Tibial nerve (tissue), 4 donors: ENCODE results near the gene ZNF254. TPM values are rescaled to one million over a fixed set of nuclear protein-coding genes. Genes with fewer than 3 reads are reported as not detected.
"Not testable (repeated sequence)": the region's sequence is repeated elsewhere in the genome, so short reads cannot be mapped to it uniquely, and the experiment has no call there.

ENCODE experiments used
- DNase-seq, 2 donors: peaks; one replicate each; pipeline ENCODE4 v3.0.0-alpha.2; 2019; ENCODE audit warnings: low spot score in 2 of 2
- H3K27ac ChIP-seq, 4 donors: fragments of 200-600 bp; sonication (generic) in 3 of 4; one replicate each; pipeline ENCODE4 v1.5.1; 2017 to 2019; ENCODE audit warnings: mild to moderate bottlenecking in 1 of 4
- H3K27me3 ChIP-seq, 2 donors: fragments of 200-600 bp; sonication (generic) in 1 of 2; one replicate each; pipeline versions ENCODE4 v1.5.1 to v1.6.0; 2017 to 2019
- H3K36me3 ChIP-seq, 3 donors: fragments of 200-600 bp; sonication (generic); one replicate each; pipeline ENCODE4 v1.5.1; 2018 to 2019
- H3K4me1 ChIP-seq, 4 donors: fragments of 200-600 bp; sonication (generic) in 3 of 4; one replicate each; pipeline ENCODE4 v1.5.1; 2017 to 2019
- H3K4me3 ChIP-seq, 4 donors: fragments of 200-600 bp; sonication (generic) in 3 of 4; one replicate each; pipeline ENCODE4 v1.5.1; 2017 to 2019; ENCODE audit warnings: mild to moderate bottlenecking in 1 of 4, moderate library complexity in 1 of 4
- H3K9me3 ChIP-seq, 4 donors: fragments of 200-600 bp; sonication (generic) in 3 of 4; one replicate each; pipeline ENCODE4 v1.5.1; 2017 to 2019
- CTCF ChIP-seq, 5 experiments: fragments of 200-600 bp in 3 of 5; fragments of 450-650 bp in 2 of 5; sonication (generic) in 3 of 5; IDR thresholded peaks; one replicate each; pipeline ENCODE4 v1.5.1; 2016 to 2019; ENCODE audit warnings: antibody characterized with exemption in 5 of 5, mild to moderate bottlenecking in 3 of 5, moderate library complexity in 2 of 5
- EP300 ChIP-seq, 2 donors: sonication (generic); formaldehyde crosslinking; IDR thresholded peaks; one replicate each; pipeline ENCODE4 v1.6.1; 2017; ENCODE audit warnings: antibody characterized with exemption in 2 of 2, mild to moderate bottlenecking in 1 of 2
- POLR2A ChIP-seq, 2 donors: fragments of 450-650 bp; IDR thresholded peaks; one replicate each; pipeline ENCODE4 v1.6.1; 2017; ENCODE audit warnings: antibody characterized with exemption in 2 of 2, mild to moderate bottlenecking in 2 of 2, moderate library complexity in 2 of 2
- WGBS, 2 donors: methylation state at CpG; one replicate each; pipeline ENCODE4 v1.1.5; 2018; 5-methylcytosine and 5-hydroxymethylcytosine counted together
- total RNA-seq, 4 donors: library from RNA; depleted of rRNA; stranded (reverse); fragments of >200 nt; gene quantifications; one replicate each; pipeline ENCODE4 v1.1.0, GENCODE V29; 2016

ZNF254 gene
- total RNA-seq, 4 donors from 2014 or later, result 15.6 to 21.9 (median 18.4) TPM

GRCh38 chr19:24071078-24071477 is 15.9 kb upstream of the ZNF254 start:
- no peak for TF ChIP-seq EP300 (IDR thresholded peaks at IDR 0.05)
- no peak for TF ChIP-seq POLR2A (IDR thresholded peaks at IDR 0.05)
- no peak for TF ChIP-seq CTCF (IDR thresholded peaks at IDR 0.05)
- no peaks in the 10 kb centered on the region for H3K4me1 ChIP-seq
- peaks cover 0 to 67% (median 7%) of the 10 kb centered on the region in 3 donors for H3K36me3 ChIP-seq
- WGBS, 2 donors, result 91 to 98% methylated on average over 2 of the region's 2 CpGs
- no peaks in the 10 kb centered on the region for H3K9me3 ChIP-seq
- H3K27ac ChIP-seq, result no peak overlapping the region
- no peak for DNase-seq
- no peaks in the 10 kb centered on the region for H3K27me3 ChIP-seq
- no peak overlapping the region for H3K4me3 ChIP-seq

- TF ChIP-seq EP300 (IDR thresholded peaks at IDR 0.05) (no peak), POLR2A (IDR thresholded peaks at IDR 0.05) (no peak), CTCF (IDR thresholded peaks at IDR 0.05) (no peak)
- Histone ChIP-seq H3K4me1 (no peaks in the 10 kb centered on the region), H3K27ac (no peak overlapping the region), H3K9me3 (no peaks in the 10 kb centered on the region), H3K27me3 (no peaks in the 10 kb centered on the region), H3K36me3 (peaks cover 0 to 53% (median 4%) of the 10 kb centered on the region in 3 donors), H3K4me3 (no peak overlapping the region)
- no peak for DNase-seq
Observed at GRCh38 chr19:24072720-24073119, 14.3 kb upstream of the ZNF254 start.

GRCh38 chr19:24073807-24074206 is 13.2 kb upstream of the ZNF254 start:
- Histone ChIP-seq H3K9me3 (no peaks in the 10 kb centered on the region), H3K4me3 (no peak overlapping the region), H3K4me1 (no peaks in the 10 kb centered on the region), H3K27ac (no peak overlapping the region), H3K27me3 (no peaks in the 10 kb centered on the region), H3K36me3 (peaks cover 0 to 42% (median 0%) of the 10 kb centered on the region in 3 donors)
- no peak for DNase-seq
- no peak for TF ChIP-seq POLR2A (IDR thresholded peaks at IDR 0.05)
- no peak for TF ChIP-seq CTCF (IDR thresholded peaks at IDR 0.05)
- TF ChIP-seq EP300 (IDR thresholded peaks at IDR 0.05), result no peak

- Histone ChIP-seq H3K4me3 (no peak overlapping the region), H3K9me3 (no peaks in the 10 kb centered on the region), H3K27ac (no peak overlapping the region), H3K27me3 (no peaks in the 10 kb centered on the region), H3K36me3 (peaks cover 0 to 42% (median 0%) of the 10 kb centered on the region in 3 donors), H3K4me1 (no peaks in the 10 kb centered on the region)
- DNase-seq, result no peak
- WGBS, 2 donors, result 67 to 95% methylated on average over 1 of the region's 1 CpG
- TF ChIP-seq EP300 (IDR thresholded peaks at IDR 0.05) (no peak), CTCF (IDR thresholded peaks at IDR 0.05) (no peak), POLR2A (IDR thresholded peaks at IDR 0.05) (no peak)
Observed at GRCh38 chr19:24074720-24075454, 12.1 kb upstream of the ZNF254 start.

- H3K27ac ChIP-seq, DNase-seq, H3K4me1 ChIP-seq, H3K9me3 ChIP-seq, H3K4me3 ChIP-seq, H3K27me3 ChIP-seq: not testable (repeated sequence)
- WGBS, 2 donors, result 81 to 87% methylated on average over 4 of the region's 4 CpGs
- peaks cover 0 to 42% (median 0%) of the 10 kb centered on the region in 3 donors for H3K36me3 ChIP-seq
Observed at GRCh38 chr19:24075530-24075929, 11.5 kb upstream of the ZNF254 start.
